Adrenal gland (tissue), 12 donors: ENCODE data around the gene BCLAF1. TPM values are rescaled to one million over a fixed set of nuclear protein-coding genes. Genes with fewer than 3 reads are reported as not detected.

ENCODE experiments used
- DNase-seq, 7 donors: peaks; one replicate each; pipeline ENCODE4 v3.0.0-alpha.2; 2019 to 2020
- H3K27ac ChIP-seq, 5 donors: fragments of 200-600 bp; sonication (generic) in 4 of 5; 1 replicate in 3 of 5; 2 replicates in 2 of 5; pipeline versions ENCODE4 v1.5.1 to v1.8.0; 2016 to 2020; ENCODE audit warnings: mild to moderate bottlenecking in 1 of 5
- H3K27me3 ChIP-seq: fragments of 200-600 bp; 2 replicates; pipeline ENCODE4 v1.8.0; 2021
- H3K36me3 ChIP-seq, 2 donors: fragments of 200-600 bp; replicated peaks in 1 of 2; 1 replicate in 1 of 2; 2 replicates in 1 of 2; pipeline versions ENCODE4 v1.5.1 to v1.8.0; 2018 to 2022
- H3K4me1 ChIP-seq, 2 donors: fragments of 200-600 bp; replicated peaks in 1 of 2; 1 replicate in 1 of 2; 2 replicates in 1 of 2; pipeline versions ENCODE4 v1.5.1 to v1.8.0; 2018 to 2021
- H3K4me3 ChIP-seq, 4 donors: fragments of 200-600 bp; sonication (generic) in 3 of 4; one replicate each; pipeline ENCODE4 v1.5.1; 2016 to 2018
- H3K9me3 ChIP-seq, 3 donors: fragments of 200-600 bp; sonication (generic) in 1 of 3; replicated peaks in 1 of 3; 1 replicate in 2 of 3; 2 replicates in 1 of 3; pipeline versions ENCODE4 v1.5.1 to v1.8.0; 2016 to 2021
- POLR2A ChIP-seq, 2 donors: fragments of 450-650 bp; IDR thresholded peaks; one replicate each; pipeline ENCODE4 v1.6.1; 2017; ENCODE audit warnings: antibody characterized with exemption in 2 of 2, mild to moderate bottlenecking in 2 of 2, moderate library complexity in 1 of 2
- WGBS, 4 donors: extraction: QIAGEN DNeasy Blood & Tissue Kit in 2 of 4; methylation state at CpG; one replicate each; pipeline versions ENCODE4 v1.1.5 to v1.1.7; 2013 to 2017; 5-methylcytosine and 5-hydroxymethylcytosine counted together
- intact Hi-C, 2 donors: fragments of 100-400 bp; cut with DNase I; formaldehyde crosslinking; loops; one replicate each; pipeline versions ENCODE4 v1.14.1 to v1.15.0; 2022 to 2023
- polyA plus RNA-seq, 3 donors: library from polyadenylated mRNA; stranded (reverse); fragments of 200-250 nt in 2 of 3; fragments of 350-450 nt in 1 of 3; fragmentation: Illumina TruSeq in 1 of 3; extraction: RNeasy Lipid Tissue Mini Kit (QIAGEN cat#74804) in 1 of 3; gene quantifications; one replicate each; pipeline ENCODE4 v1.2.3, GENCODE V29; 2013 to 2014
- total RNA-seq, 9 donors: library from RNA; depleted of rRNA in 4 of 9; stranded (reverse); fragments of >200 nt in 4 of 9; fragments of 120-200 nt in 1 of 9; fragmentation: NEBNext Ultra II Directional in 1 of 9; extraction: Animal tissue kit (Norgen Biotek cat#: 25700) in 1 of 9; gene quantifications; one replicate each; pipeline versions ENCODE4 v1.1.0 to v1.2.4, GENCODE V29; 2013 to 2023
- TF ChIP-seq, protein P1 (sequence below), 6 experiments: fragments of 450-650 bp in 4 of 6; fragments of 200-600 bp in 2 of 6; sonication (generic) in 1 of 6; IDR thresholded peaks; 1 replicate in 5 of 6; 2 replicates in 1 of 6; pipeline versions ENCODE4 v1.5.1 to v1.8.0; 2016 to 2021; ENCODE audit warnings: antibody characterized with exemption in 6 of 6, mild to moderate bottlenecking in 2 of 6, moderate library complexity in 1 of 6
- donor health status: healthy with polysubstance abuse.
- donor health status: Bipolar disorder and iron deficiency.
- donor health status: DM: yes; HTN: yes; CAD: no.
- donor health status: DM: no; HTN: no; CAD: no.
- donor health status: DM: no; HTN: no; CAD: no.
- donor health status: DM: yes; HTN: yes; CAD: no.

BCLAF1 gene
- total and polyA plus RNA-seq, 12 donors, result 27.7 to 210 (median 112) TPM

- WGBS, 4 donors, result 72 to 80% (median 75%) methylated on average over 3 of the region's 3 CpGs
- Histone ChIP-seq H3K27me3 (no peaks in the 10 kb centered on the region), H3K4me1 (peaks cover 37 to 65% of the 10 kb centered on the region in 2 donors), H3K4me3 (no peak overlapping the region), H3K9me3 (no peaks in the 10 kb centered on the region), H3K27ac (no peak overlapping the region), H3K36me3 (peaks cover 0 to 23% of the 10 kb centered on the region in 2 donors)
- TF ChIP-seq, protein P1, sequence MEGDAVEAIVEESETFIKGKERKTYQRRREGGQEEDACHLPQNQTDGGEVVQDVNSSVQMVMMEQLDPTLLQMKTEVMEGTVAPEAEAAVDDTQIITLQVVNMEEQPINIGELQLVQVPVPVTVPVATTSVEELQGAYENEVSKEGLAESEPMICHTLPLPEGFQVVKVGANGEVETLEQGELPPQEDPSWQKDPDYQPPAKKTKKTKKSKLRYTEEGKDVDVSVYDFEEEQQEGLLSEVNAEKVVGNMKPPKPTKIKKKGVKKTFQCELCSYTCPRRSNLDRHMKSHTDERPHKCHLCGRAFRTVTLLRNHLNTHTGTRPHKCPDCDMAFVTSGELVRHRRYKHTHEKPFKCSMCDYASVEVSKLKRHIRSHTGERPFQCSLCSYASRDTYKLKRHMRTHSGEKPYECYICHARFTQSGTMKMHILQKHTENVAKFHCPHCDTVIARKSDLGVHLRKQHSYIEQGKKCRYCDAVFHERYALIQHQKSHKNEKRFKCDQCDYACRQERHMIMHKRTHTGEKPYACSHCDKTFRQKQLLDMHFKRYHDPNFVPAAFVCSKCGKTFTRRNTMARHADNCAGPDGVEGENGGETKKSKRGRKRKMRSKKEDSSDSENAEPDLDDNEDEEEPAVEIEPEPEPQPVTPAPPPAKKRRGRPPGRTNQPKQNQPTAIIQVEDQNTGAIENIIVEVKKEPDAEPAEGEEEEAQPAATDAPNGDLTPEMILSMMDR (IDR thresholded peaks at IDR 0.05), result no peak
- no peak for TF ChIP-seq POLR2A (IDR thresholded peaks at IDR 0.05)
- intact Hi-C loops, result no loop called here
- no peak for DNase-seq
These were observed 9.5 kb downstream of the BCLAF1 start for GRCh38 chr6:136280032-136280609.

DNA sequence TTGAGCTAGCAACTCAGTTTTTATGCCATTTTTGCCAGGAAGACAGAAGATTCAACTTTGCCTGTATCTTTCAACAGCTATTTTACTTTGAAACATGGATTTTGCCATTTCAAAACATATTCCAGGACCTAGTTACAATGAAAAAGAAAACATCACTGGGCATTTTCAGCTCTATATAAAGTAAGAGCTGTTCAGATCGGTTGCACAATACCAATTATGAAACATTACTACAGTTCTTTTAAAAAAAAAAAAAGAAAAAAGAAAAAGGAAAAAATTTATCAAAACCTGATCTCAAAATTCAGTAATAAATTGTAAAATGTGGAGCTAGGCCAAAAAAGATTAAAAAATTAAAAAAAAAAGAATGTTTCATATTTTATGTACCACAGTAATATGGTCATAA, 15.6 kb downstream of the BCLAF1 start:
- H3K9me3 ChIP-seq, result peaks cover 0 to 4% (median 0%) of the 10 kb centered on the region in 3 donors
- no peaks in the 10 kb centered on the region for H3K27me3 ChIP-seq
- peaks cover 0 to 25% of the 10 kb centered on the region in 2 donors for H3K4me1 ChIP-seq
- TF ChIP-seq POLR2A (IDR thresholded peaks at IDR 0.05), result no peak
- TF ChIP-seq, protein P1 (IDR thresholded peaks at IDR 0.05), result no peak
- intact Hi-C loops, result no loop called here
- no peak for DNase-seq
- 47 to 61% (median 55%) methylated on average over 1 of the region's 1 CpG for WGBS, 4 donors
- H3K4me3 ChIP-seq, result no peak overlapping the region
- peaks cover 0 to 69% of the 10 kb centered on the region in 2 donors for H3K36me3 ChIP-seq
- peak overlapping the region in 2 of 5 donors; percentile 12 to 39 for H3K27ac ChIP-seq

DNA sequence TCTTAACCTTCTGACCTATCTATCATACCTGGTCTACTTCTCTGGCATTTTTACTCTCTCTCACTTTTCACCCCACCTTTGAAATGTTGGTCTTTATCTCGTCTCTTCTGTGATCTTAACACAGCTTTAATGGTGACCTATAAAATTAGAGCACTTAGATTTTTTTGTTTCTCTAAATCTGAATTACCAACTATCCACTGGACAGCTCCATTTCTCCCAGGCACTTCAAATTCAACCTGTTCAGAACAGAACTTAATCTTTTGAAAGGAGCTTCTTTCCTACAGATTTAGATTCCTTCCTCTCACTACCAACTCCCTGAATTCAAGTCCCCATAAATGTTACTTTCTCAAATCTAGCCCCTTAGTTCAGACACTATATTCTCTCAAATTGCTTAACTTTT, 24.5 kb downstream of the BCLAF1 start:
- no peak for TF ChIP-seq POLR2A (IDR thresholded peaks at IDR 0.05)
- TF ChIP-seq, protein P1 (IDR thresholded peaks at IDR 0.05), result no peak
- intact Hi-C loops, result loop anchor here in 1 of 2 donors (10.0 kb wide), 1 partner anchor 300 kb away; no protein-coding TSS in a partner anchor
- no peak overlapping the region for H3K27ac ChIP-seq
- H3K36me3 ChIP-seq, result peaks cover 0 to 97% of the 10 kb centered on the region in 2 donors
- no peak overlapping the region for H3K4me3 ChIP-seq
- no peak for DNase-seq
- peaks cover 0 to 15% of the 10 kb centered on the region in 2 donors for H3K4me1 ChIP-seq
- no peaks in the 10 kb centered on the region for H3K9me3 ChIP-seq
- H3K27me3 ChIP-seq, result no peaks in the 10 kb centered on the region
- 76 to 94% (median 87%) methylated on average over 1 of the region's 1 CpG for WGBS, 4 donors

- no peak for DNase-seq
- WGBS, 4 donors, result 81 to 91% (median 86%) methylated on average over 1 of the region's 1 CpG
- Histone ChIP-seq H3K27ac (no peak overlapping the region), H3K4me1 (peaks cover 0 to 15% of the 10 kb centered on the region in 2 donors), H3K9me3 (no peaks in the 10 kb centered on the region), H3K36me3 (peaks cover 0 to 93% of the 10 kb centered on the region in 2 donors), H3K27me3 (no peaks in the 10 kb centered on the region), H3K4me3 (no peak overlapping the region)
- no peak for TF ChIP-seq POLR2A (IDR thresholded peaks at IDR 0.05)
- TF ChIP-seq, protein P1 (IDR thresholded peaks at IDR 0.05), result no peak
- intact Hi-C loops, result loop anchor here in 1 of 2 donors (10.0 kb wide), 1 partner anchor 302 kb away; no protein-coding TSS in a partner anchor
These were observed 26.7 kb downstream of the BCLAF1 start for GRCh38 chr6:136262940-136263339.
